GM13977 (cell line): ENCODE data around the gene MYO15B.

ENCODE experiments used
- DNase-seq: peaks from one replicate; pipeline ENCODE4 v3.0.0; 2012; ENCODE audit warnings: low spot score
- in situ Hi-C: fragments of 300-500 bp; cut with MboI; formaldehyde crosslinking; loops from one replicate; pipeline ENCODE4 v1.12.0; 2022; ENCODE audit warnings: low sequenced_read_pairs, low pct_unique_long_range_greater_than_20kb, mixed read lengths, inconsistent platforms; ENCODE audit not compliant: unreplicated experiment
- TF ChIP-seq, protein P1 (sequence below): IDR thresholded peaks from 2 replicates; pipeline ENCODE4 v1.5.1; 2012; ENCODE audit warnings: mild to moderate bottlenecking, control low read depth; ENCODE audit not compliant: insufficient read depth; ENCODE audit errors: extremely low read depth, missing control alignments

Gene MYO15B

DNA sequence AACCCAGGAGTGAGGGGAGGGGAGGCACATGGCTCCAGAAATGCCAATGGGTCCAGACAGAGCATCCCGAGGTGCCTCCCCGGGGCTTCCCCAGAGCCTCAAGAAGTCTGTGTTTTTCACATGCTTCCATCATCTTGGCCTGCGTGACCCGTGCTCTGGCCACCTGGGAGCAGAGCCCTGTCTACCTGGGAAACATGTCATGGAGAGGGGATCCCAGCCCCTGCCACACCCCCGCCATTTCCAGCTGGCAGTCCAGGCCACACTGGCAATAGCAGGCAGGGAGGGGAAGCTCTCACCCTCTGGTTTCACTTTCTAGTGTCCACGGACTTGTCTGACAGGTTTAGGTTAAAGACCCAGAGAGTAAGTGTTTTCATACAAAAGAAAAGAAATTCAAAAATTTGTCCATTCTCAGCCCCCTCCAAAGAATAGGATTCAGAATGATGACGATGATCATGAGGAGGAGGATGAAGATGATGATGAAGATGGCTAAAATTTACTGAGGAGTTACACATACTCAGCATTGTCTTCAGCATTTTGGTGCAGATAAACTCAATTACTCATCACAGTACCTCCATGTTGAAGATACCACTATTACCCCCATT is 54.7 kb downstream of the MYO15B start:
- in situ Hi-C loops, result no loop called here
- DNase-seq, result no peak
- TF ChIP-seq, protein P1, sequence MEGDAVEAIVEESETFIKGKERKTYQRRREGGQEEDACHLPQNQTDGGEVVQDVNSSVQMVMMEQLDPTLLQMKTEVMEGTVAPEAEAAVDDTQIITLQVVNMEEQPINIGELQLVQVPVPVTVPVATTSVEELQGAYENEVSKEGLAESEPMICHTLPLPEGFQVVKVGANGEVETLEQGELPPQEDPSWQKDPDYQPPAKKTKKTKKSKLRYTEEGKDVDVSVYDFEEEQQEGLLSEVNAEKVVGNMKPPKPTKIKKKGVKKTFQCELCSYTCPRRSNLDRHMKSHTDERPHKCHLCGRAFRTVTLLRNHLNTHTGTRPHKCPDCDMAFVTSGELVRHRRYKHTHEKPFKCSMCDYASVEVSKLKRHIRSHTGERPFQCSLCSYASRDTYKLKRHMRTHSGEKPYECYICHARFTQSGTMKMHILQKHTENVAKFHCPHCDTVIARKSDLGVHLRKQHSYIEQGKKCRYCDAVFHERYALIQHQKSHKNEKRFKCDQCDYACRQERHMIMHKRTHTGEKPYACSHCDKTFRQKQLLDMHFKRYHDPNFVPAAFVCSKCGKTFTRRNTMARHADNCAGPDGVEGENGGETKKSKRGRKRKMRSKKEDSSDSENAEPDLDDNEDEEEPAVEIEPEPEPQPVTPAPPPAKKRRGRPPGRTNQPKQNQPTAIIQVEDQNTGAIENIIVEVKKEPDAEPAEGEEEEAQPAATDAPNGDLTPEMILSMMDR, result no peak

- TF ChIP-seq, protein P1, result no peak
- in situ Hi-C loops, result no loop called here
- DNase-seq, result peak; percentile 9
Measured at GRCh38 chr17:75642784-75643642, 55.4 kb downstream of the MYO15B start.

DNA sequence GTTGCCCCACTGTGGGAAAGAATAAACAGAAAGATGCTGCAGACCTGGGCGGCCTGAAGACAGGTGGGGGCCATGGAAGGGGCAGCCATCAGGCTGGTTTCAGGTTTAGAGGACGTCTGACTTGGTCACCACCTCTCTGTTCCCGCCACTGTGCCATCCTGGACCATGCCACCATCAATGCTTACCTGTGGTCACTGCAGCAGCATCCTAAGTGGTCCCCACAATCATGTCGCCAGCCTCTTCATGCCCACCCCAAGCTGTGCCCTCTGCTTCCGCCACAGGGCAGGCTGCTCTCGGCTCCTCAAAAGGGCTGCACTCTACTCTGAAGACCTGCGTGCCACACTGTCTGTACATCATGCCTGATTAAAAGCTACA is 56.0 kb downstream of the MYO15B start:
- in situ Hi-C loops, result no loop called here
- no peak for DNase-seq
- TF ChIP-seq, protein P1, result no peak

- DNase-seq, result no peak
- TF ChIP-seq, protein P1, result no peak
- in situ Hi-C loops, result no loop called here
Measured at GRCh38 chr17:75645501-75645888, 57.9 kb downstream of the MYO15B start.

- DNase-seq, result peak; percentile 69
- in situ Hi-C loops, result no loop called here
- TF ChIP-seq, protein P1, result no peak
Measured at GRCh38 chr17:75645889-75646637, 58.5 kb downstream of the MYO15B start.

- TF ChIP-seq, protein P1, result no peak
- in situ Hi-C loops, result no loop called here
- no peak for DNase-seq
Measured at GRCh38 chr17:75646638-75646992, 59.0 kb downstream of the MYO15B start.
